Measurements from ENCODE around the gene BCKDK.

The BCKDK gene

GRCh38 chr16:31157136-31157535 is 49.0 kb downstream of the BCKDK start:
- TF ChIP-seq CTCF (IDR thresholded peaks at IDR 0.05; ENCODE audit: low read depth, low read length): no peak
- H3K4me3 ChIP-seq (ENCODE audit: low read depth, low read length): no peak overlapping the region
- H3K9me3 ChIP-seq: no peaks in the 10 kb centered on the region
- peaks cover 9% of the 10 kb centered on the region for H3K27me3 ChIP-seq
- H3K36me3 ChIP-seq: no peaks in the 10 kb centered on the region
- H3K4me1 ChIP-seq: no peaks in the 10 kb centered on the region
- no peak for DNase-seq

Measured in BE2C (cell line).